Osteoblast (primary cell): ENCODE results near the gene ADAMTSL1. TPM values are rescaled to one million over a fixed set of nuclear protein-coding genes. Genes with fewer than 3 reads are reported as not detected.

Experiments
- DNase-seq: peaks from one replicate; pipeline ENCODE4 v3.0.0; 2011; ENCODE audit warnings: low spot score, mixed read lengths; ENCODE audit not compliant: insufficient read length; ENCODE audit errors: missing footprints
- H2AFZ ChIP-seq: 2 replicates; pipeline ENCODE4 v1.6.0; 2011; ENCODE audit warnings: mild to moderate bottlenecking, low read length
- H3K27ac ChIP-seq: 2 replicates; pipeline ENCODE4 v1.5.1; 2011; ENCODE audit warnings: mild to moderate bottlenecking, low read depth, low read length, moderate library complexity
- H3K27me3 ChIP-seq: 2 replicates; pipeline ENCODE4 v1.6.0; 2012; ENCODE audit warnings: mild to moderate bottlenecking, control low read depth, inconsistent platforms, low read length, moderate library complexity; ENCODE audit not compliant: insufficient read depth
- H3K36me3 ChIP-seq: 2 replicates; pipeline ENCODE4 v1.5.1; 2011; ENCODE audit warnings: mild to moderate bottlenecking, low read length, control low read depth, moderate library complexity; ENCODE audit not compliant: insufficient read depth
- H3K4me1 ChIP-seq: 2 replicates; pipeline ENCODE4 v1.5.1; 2011; ENCODE audit warnings: mild to moderate bottlenecking, low read length, control low read depth, moderate library complexity; ENCODE audit not compliant: insufficient read depth
- H3K4me2 ChIP-seq: 2 replicates; pipeline ENCODE4 v1.6.0; 2011; ENCODE audit warnings: mild to moderate bottlenecking, low read length; ENCODE audit not compliant: insufficient read depth
- H3K4me3 ChIP-seq: fragments of 200-600 bp; sonication (generic); 3 replicates; pipeline ENCODE4 v1.5.1; 2012; ENCODE audit warnings: mild to moderate bottlenecking, low read length, inconsistent platforms; ENCODE audit not compliant: insufficient read depth
- H3K79me2 ChIP-seq: 2 replicates; pipeline ENCODE4 v1.6.0; 2012; ENCODE audit warnings: mild to moderate bottlenecking, low read length, control low read depth, inconsistent platforms; ENCODE audit not compliant: insufficient read depth
- H3K9me3 ChIP-seq: 2 replicates; pipeline ENCODE4 v1.5.1; 2011; ENCODE audit warnings: low read depth, low read length, control low read depth
- H4K20me1 ChIP-seq: 2 replicates; pipeline ENCODE4 v1.6.0; 2012; ENCODE audit warnings: mild to moderate bottlenecking, low read length, control low read depth; ENCODE audit not compliant: insufficient read depth
- total RNA-seq: library from RNA; depleted of rRNA; stranded (reverse); fragments of >200 nt; gene quantifications from 2 replicates; pipeline ENCODE4 v1.2.3, GENCODE V29; 2012
- TF ChIP-seq, protein P1 (sequence below): IDR thresholded peaks from 2 replicates; pipeline ENCODE4 v1.5.1; 2011; ENCODE audit warnings: mild to moderate bottlenecking, low read depth, low read length, moderate library complexity; ENCODE audit errors: extremely low read depth

Gene ADAMTSL1
- total RNA-seq, 1 donor = 54.3 TPM

DNA sequence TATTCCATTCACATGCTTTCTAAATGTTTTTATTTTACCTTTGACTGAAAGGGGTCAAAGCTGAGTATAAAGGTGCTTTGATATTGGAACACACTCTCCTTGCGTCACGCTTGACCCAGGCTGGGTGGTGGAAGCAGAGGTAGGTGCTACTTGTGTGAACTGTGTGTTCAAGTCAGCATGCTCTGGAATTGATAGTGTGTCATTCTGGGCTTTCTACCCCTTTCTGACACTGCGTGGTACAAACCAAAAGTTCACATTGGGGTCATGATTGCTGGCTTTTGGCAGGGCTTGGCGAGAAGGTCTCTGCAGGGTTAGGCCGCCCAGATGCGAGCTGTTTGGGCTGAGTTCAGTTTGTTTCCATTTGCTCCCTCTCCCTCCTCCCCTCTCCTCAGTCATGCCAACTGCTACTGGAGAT, 131.8 kb downstream of the ADAMTSL1 start:
- TF ChIP-seq, protein P1, sequence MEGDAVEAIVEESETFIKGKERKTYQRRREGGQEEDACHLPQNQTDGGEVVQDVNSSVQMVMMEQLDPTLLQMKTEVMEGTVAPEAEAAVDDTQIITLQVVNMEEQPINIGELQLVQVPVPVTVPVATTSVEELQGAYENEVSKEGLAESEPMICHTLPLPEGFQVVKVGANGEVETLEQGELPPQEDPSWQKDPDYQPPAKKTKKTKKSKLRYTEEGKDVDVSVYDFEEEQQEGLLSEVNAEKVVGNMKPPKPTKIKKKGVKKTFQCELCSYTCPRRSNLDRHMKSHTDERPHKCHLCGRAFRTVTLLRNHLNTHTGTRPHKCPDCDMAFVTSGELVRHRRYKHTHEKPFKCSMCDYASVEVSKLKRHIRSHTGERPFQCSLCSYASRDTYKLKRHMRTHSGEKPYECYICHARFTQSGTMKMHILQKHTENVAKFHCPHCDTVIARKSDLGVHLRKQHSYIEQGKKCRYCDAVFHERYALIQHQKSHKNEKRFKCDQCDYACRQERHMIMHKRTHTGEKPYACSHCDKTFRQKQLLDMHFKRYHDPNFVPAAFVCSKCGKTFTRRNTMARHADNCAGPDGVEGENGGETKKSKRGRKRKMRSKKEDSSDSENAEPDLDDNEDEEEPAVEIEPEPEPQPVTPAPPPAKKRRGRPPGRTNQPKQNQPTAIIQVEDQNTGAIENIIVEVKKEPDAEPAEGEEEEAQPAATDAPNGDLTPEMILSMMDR = no peak
- Histone ChIP-seq H3K36me3 (peaks cover 12% of the 10 kb centered on the region), H3K79me2 (peaks cover 58% of the 10 kb centered on the region), H3K4me2 (peak overlapping the region; percentile 40), H4K20me1 (no peaks in the 10 kb centered on the region), H3K9me3 (no peaks in the 10 kb centered on the region), H3K27ac (peak overlapping the region; percentile 44), H2AFZ (no peak overlapping the region), H3K4me1 (peaks cover 30% of the 10 kb centered on the region), H3K4me3 (no peak overlapping the region), H3K27me3 (no peaks in the 10 kb centered on the region)
- no peak for DNase-seq

DNA sequence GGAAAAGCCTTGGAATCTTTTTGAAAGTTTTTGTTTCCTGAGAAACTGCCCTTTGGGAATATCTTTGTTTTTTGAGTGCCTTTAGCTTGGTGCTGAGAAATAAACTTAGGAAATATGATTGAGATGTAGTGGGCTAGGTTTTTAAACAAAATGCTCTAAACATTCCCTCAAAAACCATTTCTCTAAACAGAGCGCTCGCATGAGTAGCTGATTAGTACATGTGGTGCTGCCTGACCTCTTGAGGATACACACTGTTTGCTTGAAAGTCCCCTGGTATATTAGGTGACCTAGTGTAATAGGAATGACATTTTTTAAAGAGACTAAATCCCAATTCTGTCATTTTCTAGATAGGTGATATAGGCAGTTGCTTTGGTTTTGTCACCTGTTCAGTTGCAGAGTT, 132.3 kb downstream of the ADAMTSL1 start:
- Histone ChIP-seq H2AFZ (no peak overlapping the region), H3K9me3 (no peaks in the 10 kb centered on the region), H3K4me2 (peak overlapping the region; percentile 40), H3K4me3 (no peak overlapping the region), H3K36me3 (peaks cover 12% of the 10 kb centered on the region), H3K27me3 (no peaks in the 10 kb centered on the region), H3K27ac (peak overlapping the region; percentile 44), H3K79me2 (peaks cover 62% of the 10 kb centered on the region), H4K20me1 (no peaks in the 10 kb centered on the region), H3K4me1 (peaks cover 28% of the 10 kb centered on the region)
- TF ChIP-seq, protein P1 = no peak
- DNase-seq = no peak

DNA sequence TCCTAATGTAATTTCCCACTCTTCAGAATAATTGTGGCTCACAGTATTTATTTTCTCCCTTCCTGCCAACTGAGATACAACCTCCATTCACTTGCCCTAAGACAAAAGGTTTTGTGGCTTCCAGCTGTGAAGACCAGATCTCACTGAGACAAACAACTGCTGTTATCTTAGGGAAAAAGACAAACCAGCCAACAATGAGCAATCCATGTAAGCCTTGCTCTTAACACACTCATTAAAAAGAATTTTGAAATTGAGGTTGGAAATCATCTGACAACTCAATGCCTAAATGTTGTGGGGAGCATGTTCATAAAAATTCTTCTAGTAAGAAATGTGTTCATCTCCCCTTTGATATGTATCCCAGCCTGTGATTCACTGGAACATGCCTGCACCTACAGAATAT, 132.9 kb downstream of the ADAMTSL1 start:
- Histone ChIP-seq H3K4me2 (peak overlapping the region; percentile 40), H3K36me3 (peaks cover 12% of the 10 kb centered on the region), H3K79me2 (peaks cover 64% of the 10 kb centered on the region), H4K20me1 (no peaks in the 10 kb centered on the region), H3K4me1 (peaks cover 28% of the 10 kb centered on the region), H3K9me3 (no peaks in the 10 kb centered on the region), H3K4me3 (no peak overlapping the region), H3K27me3 (no peaks in the 10 kb centered on the region), H3K27ac (peak overlapping the region; percentile 44), H2AFZ (no peak overlapping the region)
- no peak for DNase-seq
- TF ChIP-seq, protein P1 = no peak

DNA sequence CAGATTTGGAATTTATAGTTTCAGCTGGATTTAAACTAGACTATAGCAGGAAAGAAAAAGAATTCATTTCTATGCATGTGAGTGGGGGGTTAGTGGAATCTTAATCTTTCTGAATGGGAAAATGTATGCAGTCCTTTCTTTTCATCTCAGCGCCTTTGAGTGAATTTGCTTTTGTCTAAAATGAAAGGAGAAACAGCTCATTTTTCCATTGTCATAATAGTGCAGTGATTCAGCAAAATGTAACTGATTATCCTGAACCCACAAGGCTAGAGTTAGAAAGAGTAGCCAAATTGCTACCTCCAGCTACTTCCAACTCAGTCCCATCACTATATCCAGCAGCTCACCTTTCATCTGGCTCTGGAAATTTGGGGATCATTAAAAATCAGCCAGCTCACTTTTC, 134.4 kb downstream of the ADAMTSL1 start:
- peaks cover 28% of the 10 kb centered on the region for H3K4me1 ChIP-seq
- H3K27ac ChIP-seq = peak overlapping the region; percentile 16
- H3K4me3 ChIP-seq = no peak overlapping the region
- H4K20me1 ChIP-seq = no peaks in the 10 kb centered on the region
- H3K27me3 ChIP-seq = no peaks in the 10 kb centered on the region
- peaks cover 54% of the 10 kb centered on the region for H3K79me2 ChIP-seq
- TF ChIP-seq, protein P1 = no peak
- H3K36me3 ChIP-seq = peaks cover 4% of the 10 kb centered on the region
- H2AFZ ChIP-seq = no peak overlapping the region
- no peak overlapping the region for H3K4me2 ChIP-seq
- DNase-seq = no peak
- no peaks in the 10 kb centered on the region for H3K9me3 ChIP-seq
